Measurements from ENCODE around the gene B3GNT9.

Gene B3GNT9

GRCh38 chr16:67163999-67164558 is 13.3 kb upstream of the B3GNT9 start:
- no peak for TF ChIP-seq CTCF (IDR thresholded peaks at IDR 0.05; ENCODE audit: low read length, missing control alignments)
- H3K4me3 ChIP-seq (replicated peaks; ENCODE audit: low read depth, low read length) = no peak overlapping the region
- DNase-seq (ENCODE audit: low read depth) = no peak

GRCh38 chr16:67163164-67163998 is 12.6 kb upstream of the B3GNT9 start:
- no peak for TF ChIP-seq CTCF (IDR thresholded peaks at IDR 0.05; ENCODE audit: low read length, missing control alignments)
- DNase-seq (ENCODE audit: low read depth) = peak; percentile 52
- H3K4me3 ChIP-seq (replicated peaks; ENCODE audit: low read depth, low read length) = no peak overlapping the region

DNA sequence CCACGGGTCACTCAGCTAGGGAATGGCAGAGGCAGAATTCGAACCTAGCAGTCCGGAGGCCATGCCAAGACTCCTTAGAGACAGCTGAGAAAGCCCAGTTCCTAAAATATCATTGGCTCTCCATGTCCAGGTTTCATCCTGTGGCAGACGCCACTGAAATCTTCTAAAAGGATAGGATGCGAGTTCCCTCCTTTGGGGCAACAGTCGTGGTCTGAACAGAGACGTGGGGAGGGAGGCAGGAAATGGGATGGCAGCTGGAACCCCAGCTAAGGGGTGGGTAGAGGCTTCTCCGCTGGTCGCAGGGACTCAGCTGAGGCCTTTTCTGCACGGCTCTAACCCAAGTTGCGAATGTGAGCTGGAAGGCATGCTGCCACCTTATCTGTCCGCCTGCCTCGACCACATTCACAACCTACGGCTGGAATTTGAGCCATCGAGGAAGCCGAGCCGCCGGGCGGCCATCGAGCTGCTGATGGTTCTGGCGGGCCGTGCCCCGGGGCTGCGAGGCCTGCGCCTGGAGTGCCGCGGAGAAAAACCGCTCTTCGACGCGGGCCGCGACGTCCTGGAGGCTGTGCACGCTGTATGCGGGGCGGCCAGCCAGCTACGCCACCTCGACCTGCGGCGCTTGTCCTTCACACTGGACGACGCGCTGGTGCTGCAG is 11.8 kb upstream of the B3GNT9 start:
- TF ChIP-seq CTCF (IDR thresholded peaks at IDR 0.05; ENCODE audit: low read length, missing control alignments) = no peak
- H3K4me3 ChIP-seq (replicated peaks; ENCODE audit: low read depth, low read length) = no peak overlapping the region
- peak; percentile 34 for DNase-seq (ENCODE audit: low read depth)

DNA sequence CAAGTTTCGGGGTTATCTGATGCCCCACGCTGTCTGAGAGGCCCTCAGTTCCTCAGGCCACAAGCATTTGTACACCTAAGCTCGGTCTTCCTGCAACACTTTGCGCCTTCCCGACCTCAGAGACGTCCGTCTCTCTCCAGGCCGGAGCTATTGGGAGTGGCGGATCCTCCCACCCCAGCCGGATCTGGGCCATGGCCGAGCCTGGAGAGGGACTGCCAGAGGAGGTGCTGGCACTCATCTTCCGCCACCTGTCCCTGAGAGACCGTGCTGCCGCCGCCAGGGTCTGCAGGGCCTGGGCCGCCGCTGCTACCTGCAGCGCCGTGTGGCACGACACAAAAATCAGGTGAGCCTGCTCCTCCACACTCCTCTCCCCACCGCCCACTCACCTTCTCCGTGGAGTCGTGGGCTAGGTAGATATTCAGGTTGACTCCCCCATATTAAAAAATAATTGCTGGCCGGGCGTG is 10.8 kb upstream of the B3GNT9 start:
- TF ChIP-seq CTCF (IDR thresholded peaks at IDR 0.05; ENCODE audit: low read length, missing control alignments) = no peak
- peak overlapping the region; percentile 93 for H3K4me3 ChIP-seq (replicated peaks; ENCODE audit: low read depth, low read length)
- no peak for DNase-seq (ENCODE audit: low read depth)

GRCh38 chr16:67158637-67159600 is 8.1 kb upstream of the B3GNT9 start:
- no peak for TF ChIP-seq CTCF (IDR thresholded peaks at IDR 0.05; ENCODE audit: low read length, missing control alignments)
- peak; percentile 28 for DNase-seq (ENCODE audit: low read depth)

DNA sequence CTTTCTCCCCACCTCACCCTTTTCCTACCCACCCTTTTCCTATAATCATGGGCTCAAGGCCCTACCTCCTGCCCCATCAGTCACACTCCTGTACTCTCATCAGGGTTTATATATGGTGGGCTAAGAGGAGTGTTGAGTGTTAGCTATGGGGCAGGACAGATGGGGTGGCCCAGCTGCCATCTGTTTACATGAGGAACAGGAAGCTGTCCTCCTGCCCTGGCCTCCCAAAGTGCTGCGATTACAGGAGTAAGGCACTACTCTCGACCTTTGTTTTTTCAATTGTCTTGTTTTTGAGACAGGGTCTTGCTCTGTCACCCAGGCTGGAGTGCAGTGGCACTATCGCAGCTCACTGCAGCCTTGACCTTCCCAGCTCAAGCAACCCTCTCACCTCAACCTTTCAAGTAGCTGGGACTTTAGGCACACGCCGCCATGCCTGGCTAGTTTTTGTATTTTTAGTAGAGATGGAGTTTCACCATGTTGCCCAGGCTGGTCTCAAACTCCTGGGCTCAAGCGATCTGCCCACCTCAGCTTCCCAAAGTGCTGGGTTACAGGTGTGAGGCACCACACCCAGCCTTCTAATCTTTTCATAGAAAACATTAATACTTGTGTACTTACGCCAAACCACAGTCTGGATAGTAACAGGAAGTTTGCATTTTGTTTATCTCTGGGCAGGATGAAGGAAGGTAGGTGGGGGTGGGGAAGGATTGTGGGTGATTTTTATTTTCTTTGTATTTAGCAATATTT is 7.3 kb upstream of the B3GNT9 start:
- DNase-seq (ENCODE audit: low read depth) = no peak
- TF ChIP-seq CTCF (IDR thresholded peaks at IDR 0.05; ENCODE audit: low read length, missing control alignments) = no peak
- no peak overlapping the region for H3K4me3 ChIP-seq (replicated peaks; ENCODE audit: low read depth, low read length)

More at GRCh38 chr16:67158637-67159600, 8.1 kb upstream of the B3GNT9 start:
- H3K4me3 ChIP-seq (replicated peaks; ENCODE audit: low read depth, low read length) = peak overlapping the region; percentile 93

All from fibroblast of pulmonary artery (primary cell).